Kidney capillary endothelial cell (primary cell): Measurements from ENCODE around the gene CLEC16A.
"Not testable (repeated sequence)": the region's sequence is repeated elsewhere in the genome, so short reads cannot be mapped to it uniquely, and the experiment has no call there.

ENCODE experiments used
- DNase-seq: peaks from one replicate; pipeline ENCODE4 v3.0.0-alpha.2; 2018; ENCODE audit warnings: low spot score

Gene CLEC16A

GRCh38 chr16:10966129-10966528 is 21.8 kb downstream of the CLEC16A start:
- DNase-seq = no peak

- DNase-seq = not testable (repeated sequence)
Observed at GRCh38 chr16:10966559-10966958, 22.2 kb downstream of the CLEC16A start.

- no peak for DNase-seq
Observed at GRCh38 chr16:10967986-10968385, 23.6 kb downstream of the CLEC16A start.

GRCh38 chr16:10968498-10968897 is 24.1 kb downstream of the CLEC16A start:
- DNase-seq = no peak

- no peak for DNase-seq
Observed at GRCh38 chr16:10969615-10970014, 25.3 kb downstream of the CLEC16A start.

GRCh38 chr16:10970065-10970464 is 25.7 kb downstream of the CLEC16A start:
- no peak for DNase-seq

GRCh38 chr16:10971560-10971961 is 27.2 kb downstream of the CLEC16A start:
- DNase-seq = peak; percentile 61

GRCh38 chr16:10972108-10972818 is 27.9 kb downstream of the CLEC16A start:
- DNase-seq = no peak

GRCh38 chr16:10972819-10973464 is 28.6 kb downstream of the CLEC16A start:
- no peak for DNase-seq

- DNase-seq = no peak
Observed at GRCh38 chr16:10976634-10977033, 32.3 kb downstream of the CLEC16A start.

- DNase-seq = no peak
Observed at GRCh38 chr16:10978124-10978523, 33.8 kb downstream of the CLEC16A start.

GRCh38 chr16:10978871-10979446 is 34.6 kb downstream of the CLEC16A start:
- no peak for DNase-seq

GRCh38 chr16:10979717-10980601 is 35.6 kb downstream of the CLEC16A start:
- no peak for DNase-seq

GRCh38 chr16:10980813-10981212 is 36.4 kb downstream of the CLEC16A start:
- no peak for DNase-seq

GRCh38 chr16:10981697-10982216 is 37.4 kb downstream of the CLEC16A start:
- DNase-seq = no peak

- DNase-seq = peak; percentile 71
Observed at GRCh38 chr16:10982465-10983150, 38.2 kb downstream of the CLEC16A start.

- DNase-seq = no peak
Observed at GRCh38 chr16:10983159-10983558, 38.8 kb downstream of the CLEC16A start.

GRCh38 chr16:10984509-10984908 is 40.1 kb downstream of the CLEC16A start:
- DNase-seq = no peak

- DNase-seq = no peak
Observed at GRCh38 chr16:10987361-10988163, 43.2 kb downstream of the CLEC16A start.

- DNase-seq = no peak
Observed at GRCh38 chr16:10988164-10988803, 43.9 kb downstream of the CLEC16A start.
